OCI-LY1 (cell line): ENCODE results near the gene ETNK2.

Experiments used
- H2AFZ ChIP-seq: fragments of 200-600 bp; sonication (generic), shearing (Covaris generic); 2 replicates; pipeline ENCODE4 v1.6.0; 2014; ENCODE audit warnings: antibody characterized with exemption, mild to moderate bottlenecking, low read length
- H3F3A ChIP-seq: fragments of 200-600 bp; sonication (generic), shearing (Covaris generic); 2 replicates; pipeline ENCODE4 v1.6.0; 2014; ENCODE audit warnings: mild to moderate bottlenecking, antibody characterized with exemption, low read length, moderate library complexity; ENCODE audit not compliant: insufficient read depth
- H3K27ac ChIP-seq: fragments of 200-600 bp; sonication (generic); 2 replicates; pipeline ENCODE4 v1.5.1; 2014; ENCODE audit warnings: low read length, mixed run types, mild to moderate bottlenecking, low read depth; ENCODE audit not compliant: poor library complexity, severe bottlenecking
- H3K27me3 ChIP-seq: fragments of 200-600 bp; sonication (generic); 2 replicates; pipeline ENCODE4 v1.6.0; 2014; ENCODE audit warnings: antibody characterized with exemption, mild to moderate bottlenecking, low read length, moderate library complexity; ENCODE audit not compliant: insufficient read depth
- H3K36me3 ChIP-seq: fragments of 200-600 bp; sonication (generic); 2 replicates; pipeline ENCODE4 v1.6.1; 2014; ENCODE audit warnings: mild to moderate bottlenecking, antibody characterized with exemption, low read length, moderate library complexity, mixed read lengths; ENCODE audit not compliant: insufficient read depth
- H3K4me1 ChIP-seq: fragments of 200-600 bp; sonication (generic); 2 replicates; pipeline ENCODE4 v1.5.1; 2014; ENCODE audit warnings: mild to moderate bottlenecking, low read length, moderate library complexity; ENCODE audit not compliant: insufficient read depth, severe bottlenecking
- H3K4me2 ChIP-seq: fragments of 200-600 bp; sonication (generic), shearing (Covaris generic); 2 replicates; pipeline ENCODE4 v1.6.1; 2014; ENCODE audit warnings: low read length
- H3K4me3 ChIP-seq: fragments of 200-600 bp; sonication (generic); 2 replicates; pipeline ENCODE4 v1.5.1; 2014; ENCODE audit warnings: low read length, low read depth, mild to moderate bottlenecking, mixed read lengths; ENCODE audit not compliant: poor library complexity, severe bottlenecking
- H3K79me2 ChIP-seq: fragments of 200-600 bp; shearing (Covaris generic); 2 replicates; pipeline ENCODE4 v1.6.1; 2016; ENCODE audit warnings: mixed run types, low read length, mixed read lengths; ENCODE audit not compliant: insufficient read depth
- H3K9ac ChIP-seq: fragments of 200-600 bp; sonication (generic), shearing (Covaris generic); 2 replicates; pipeline ENCODE4 v1.6.1; 2014; ENCODE audit warnings: mild to moderate bottlenecking, low read length, mixed read lengths
- H3K9me2 ChIP-seq: fragments of 200-600 bp; sonication (generic), shearing (Covaris generic); 2 replicates; pipeline ENCODE4 v1.6.1; 2014; ENCODE audit warnings: low read depth, mild to moderate bottlenecking, low read length, mixed read lengths
- H3K9me3 ChIP-seq: fragments of 200-600 bp; shearing (Covaris generic); 2 replicates; pipeline ENCODE4 v1.6.1; 2014; ENCODE audit warnings: low read length, mixed read lengths
- H4K20me1 ChIP-seq: fragments of 200-600 bp; sonication (generic), shearing (Covaris generic); 2 replicates; pipeline ENCODE4 v1.6.0; 2016; ENCODE audit warnings: mild to moderate bottlenecking, low read length; ENCODE audit not compliant: insufficient read depth
- EZH2 ChIP-seq: fragments of 200-600 bp; sonication (generic), shearing (Covaris generic); IDR thresholded peaks from 2 replicates; pipeline ENCODE4 v1.8.0; 2017; ENCODE audit warnings: borderline replicate concordance, mixed run types, mild to moderate bottlenecking, antibody characterized with exemption, low read length, moderate library complexity, mixed read lengths
- TF ChIP-seq, protein P1 (sequence below): fragments of 200-600 bp; sonication (generic), shearing (Covaris generic); IDR thresholded peaks from 2 replicates; pipeline ENCODE4 v1.5.1; 2017; ENCODE audit warnings: mild to moderate bottlenecking, antibody characterized with exemption, low read length, moderate library complexity, mixed read lengths

ETNK2 gene

DNA sequence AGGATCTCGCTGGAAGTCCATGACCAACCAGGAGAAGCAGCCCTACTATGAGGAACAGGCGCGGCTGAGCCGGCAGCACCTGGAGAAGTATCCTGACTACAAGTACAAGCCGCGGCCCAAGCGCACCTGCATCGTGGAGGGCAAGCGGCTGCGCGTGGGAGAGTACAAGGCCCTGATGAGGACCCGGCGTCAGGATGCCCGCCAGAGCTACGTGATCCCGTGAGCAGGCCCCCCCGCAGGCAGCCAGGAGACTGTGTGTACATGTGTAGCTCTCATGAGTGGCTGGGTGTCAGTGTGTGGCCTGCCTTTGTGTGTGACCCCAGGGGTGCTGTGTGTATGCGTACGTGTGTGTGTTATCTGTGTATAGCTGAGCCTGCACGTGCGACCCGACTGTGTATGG, 27.2 kb downstream of the ETNK2 start:
- no peak overlapping the region for H3K9ac ChIP-seq
- H3K79me2 ChIP-seq: no peaks in the 10 kb centered on the region
- H4K20me1 ChIP-seq: no peaks in the 10 kb centered on the region
- H3K4me1 ChIP-seq: no peaks in the 10 kb centered on the region
- no peak overlapping the region for H3K4me3 ChIP-seq
- H3F3A ChIP-seq: no peaks in the 10 kb centered on the region
- no peak overlapping the region for H2AFZ ChIP-seq
- H3K9me3 ChIP-seq: no peaks in the 10 kb centered on the region
- no peaks in the 10 kb centered on the region for H3K36me3 ChIP-seq
- H3K4me2 ChIP-seq: no peak overlapping the region
- H3K9me2 ChIP-seq: no peaks in the 10 kb centered on the region
- no peak for TF ChIP-seq EZH2
- TF ChIP-seq, protein P1, sequence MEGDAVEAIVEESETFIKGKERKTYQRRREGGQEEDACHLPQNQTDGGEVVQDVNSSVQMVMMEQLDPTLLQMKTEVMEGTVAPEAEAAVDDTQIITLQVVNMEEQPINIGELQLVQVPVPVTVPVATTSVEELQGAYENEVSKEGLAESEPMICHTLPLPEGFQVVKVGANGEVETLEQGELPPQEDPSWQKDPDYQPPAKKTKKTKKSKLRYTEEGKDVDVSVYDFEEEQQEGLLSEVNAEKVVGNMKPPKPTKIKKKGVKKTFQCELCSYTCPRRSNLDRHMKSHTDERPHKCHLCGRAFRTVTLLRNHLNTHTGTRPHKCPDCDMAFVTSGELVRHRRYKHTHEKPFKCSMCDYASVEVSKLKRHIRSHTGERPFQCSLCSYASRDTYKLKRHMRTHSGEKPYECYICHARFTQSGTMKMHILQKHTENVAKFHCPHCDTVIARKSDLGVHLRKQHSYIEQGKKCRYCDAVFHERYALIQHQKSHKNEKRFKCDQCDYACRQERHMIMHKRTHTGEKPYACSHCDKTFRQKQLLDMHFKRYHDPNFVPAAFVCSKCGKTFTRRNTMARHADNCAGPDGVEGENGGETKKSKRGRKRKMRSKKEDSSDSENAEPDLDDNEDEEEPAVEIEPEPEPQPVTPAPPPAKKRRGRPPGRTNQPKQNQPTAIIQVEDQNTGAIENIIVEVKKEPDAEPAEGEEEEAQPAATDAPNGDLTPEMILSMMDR: no peak
- H3K27ac ChIP-seq: no peak overlapping the region
- H3K27me3 ChIP-seq: no peaks in the 10 kb centered on the region

DNA sequence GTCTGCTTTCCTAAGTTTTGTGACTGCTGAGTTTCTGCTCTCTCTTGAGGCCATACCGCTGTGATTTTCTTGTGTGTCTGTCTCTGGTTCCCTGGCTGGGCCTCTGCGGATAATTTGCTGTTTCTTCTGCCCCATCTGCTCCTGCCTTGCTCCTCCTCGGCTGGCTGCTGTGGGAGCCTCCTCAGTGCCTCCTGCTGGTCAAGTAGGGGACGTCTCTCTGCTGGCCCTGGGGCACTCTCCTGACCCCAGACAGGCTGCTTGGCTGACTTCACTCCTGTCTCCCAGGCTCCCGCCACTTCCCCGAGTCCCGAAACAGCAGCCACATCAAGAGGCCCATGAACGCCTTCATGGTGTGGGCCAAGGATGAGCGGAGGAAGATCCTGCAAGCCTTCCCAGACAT, 28.5 kb downstream of the ETNK2 start:
- Histone ChIP-seq H2AFZ (no peak overlapping the region), H3K4me2 (no peak overlapping the region), H3K27me3 (no peaks in the 10 kb centered on the region), H3K9ac (no peak overlapping the region), H4K20me1 (no peaks in the 10 kb centered on the region), H3K4me1 (no peaks in the 10 kb centered on the region), H3K79me2 (no peaks in the 10 kb centered on the region), H3K9me3 (no peaks in the 10 kb centered on the region), H3K36me3 (no peaks in the 10 kb centered on the region), H3K9me2 (no peaks in the 10 kb centered on the region), H3K4me3 (no peak overlapping the region), H3F3A (no peaks in the 10 kb centered on the region), H3K27ac (no peak overlapping the region)
- TF ChIP-seq EZH2: no peak
- TF ChIP-seq, protein P1: peak; percentile 38

DNA sequence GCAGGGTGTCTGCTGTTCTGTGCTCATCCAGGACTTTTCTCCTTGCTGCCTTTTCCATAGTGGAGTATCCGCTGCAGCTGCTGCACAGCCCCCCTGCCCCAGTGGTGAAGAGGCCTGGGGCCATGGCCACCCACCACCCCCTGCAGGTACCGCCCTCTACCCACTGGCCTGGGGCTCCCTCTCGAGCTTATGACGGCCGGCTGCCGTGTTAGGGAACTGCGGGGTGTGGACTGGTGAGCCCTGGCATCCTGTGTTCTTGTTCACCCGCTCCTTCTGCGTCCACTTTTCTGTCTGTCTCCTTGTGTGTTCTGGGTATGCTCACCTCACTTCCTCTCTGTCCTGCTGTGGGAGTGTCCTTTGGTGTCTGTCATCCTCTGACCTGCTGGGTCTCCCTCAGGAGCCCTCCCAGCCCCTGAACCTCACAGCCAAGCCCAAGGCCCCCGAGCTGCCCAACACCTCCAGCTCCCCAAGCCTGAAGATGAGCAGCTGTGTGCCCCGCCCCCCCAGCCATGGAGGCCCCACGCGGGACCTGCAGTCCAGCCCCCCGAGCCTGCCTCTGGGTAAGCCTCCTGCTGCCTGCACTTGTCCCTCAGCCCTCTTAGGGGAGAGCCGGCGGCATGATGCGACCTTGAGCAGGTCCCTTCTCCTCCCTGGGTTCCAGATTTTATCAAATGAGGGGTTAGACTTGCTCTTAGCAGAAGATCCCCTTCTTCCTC, 29.8 kb downstream of the ETNK2 start:
- no peaks in the 10 kb centered on the region for H3K27me3 ChIP-seq
- no peaks in the 10 kb centered on the region for H3F3A ChIP-seq
- TF ChIP-seq, protein P1: no peak
- TF ChIP-seq EZH2: no peak
- H4K20me1 ChIP-seq: no peaks in the 10 kb centered on the region
- no peaks in the 10 kb centered on the region for H3K9me3 ChIP-seq
- no peak overlapping the region for H3K4me3 ChIP-seq
- H3K4me1 ChIP-seq: no peaks in the 10 kb centered on the region
- H3K9ac ChIP-seq: no peak overlapping the region
- H3K4me2 ChIP-seq: no peak overlapping the region
- no peak overlapping the region for H3K27ac ChIP-seq
- H3K36me3 ChIP-seq: no peaks in the 10 kb centered on the region
- no peaks in the 10 kb centered on the region for H3K9me2 ChIP-seq
- no peaks in the 10 kb centered on the region for H3K79me2 ChIP-seq
- H2AFZ ChIP-seq: no peak overlapping the region
